Measurements from ENCODE around the gene KPNA2.
"Not testable (repeated sequence)": the region's sequence is repeated elsewhere in the genome, so short reads cannot be mapped to it uniquely, and the experiment has no call there.

Gene KPNA2

DNA sequence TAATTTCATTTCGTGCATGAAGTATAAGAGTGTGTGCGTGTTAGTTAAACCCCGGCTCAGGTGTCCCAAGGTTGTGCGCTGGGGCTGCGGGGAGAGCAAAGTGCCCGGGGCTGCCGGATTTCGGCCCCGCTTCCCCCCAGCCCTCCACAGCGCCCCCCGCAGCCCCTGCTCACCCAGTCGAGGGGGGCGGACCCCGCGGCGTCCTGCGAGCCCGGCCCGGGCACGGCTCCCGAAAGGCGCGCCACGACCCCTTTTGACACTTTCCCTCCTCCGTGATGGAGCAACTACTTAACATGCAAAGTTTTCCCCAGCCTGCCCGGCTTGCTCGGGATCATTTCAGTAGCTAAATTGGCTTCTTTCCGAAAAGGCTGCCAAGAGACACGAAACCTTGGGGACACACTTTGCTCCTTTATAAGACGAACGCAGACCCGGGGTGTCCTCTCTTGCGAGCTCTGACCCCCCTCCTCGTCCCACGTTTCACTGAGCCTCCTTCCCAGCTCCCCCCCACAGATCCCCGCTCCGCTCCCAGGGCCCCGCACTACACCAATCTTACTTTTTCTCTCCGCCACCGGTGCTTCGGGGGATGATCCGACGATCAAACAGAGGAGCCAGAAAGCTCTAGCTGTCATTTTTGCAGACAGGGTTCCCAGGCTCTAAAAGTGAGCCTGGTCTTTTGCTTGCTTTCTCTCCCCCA is 39.8 kb upstream of the KPNA2 start:
- Histone ChIP-seq H3K9me3 (replicated peaks in 1 of 2; ENCODE audit: control insufficient read depth in 2 of 2, insufficient read depth in 1 of 2, low read depth in 1 of 2, low read length in 2 of 2) (no peaks in the 10 kb centered on the region), H3K18ac (ENCODE audit: low read length) (peak overlapping the region; percentile 28), H2BK5ac (ENCODE audit: low read length) (no peak overlapping the region), H3K27ac (replicated peaks; ENCODE audit: low read length) (no peak overlapping the region), H3K4me2 (ENCODE audit: insufficient read depth, low read length, poor library complexity, severe bottlenecking) (peak overlapping the region; percentile 92), H3K14ac (ENCODE audit: low read length) (no peak overlapping the region), H2BK12ac (ENCODE audit: low read length) (no peak overlapping the region), H3K4me3 (ENCODE audit: low read length in 2 of 2) (peak overlapping the region; percentile 77 to 97), H3K23ac (ENCODE audit: low read depth, low read length, poor library complexity) (no peak overlapping the region), H3K9ac (ENCODE audit: low read depth, low read length, poor library complexity) (peak overlapping the region; percentile 33), H3K27me3 (ENCODE audit: control insufficient read depth in 3 of 3, insufficient read depth in 3 of 3, low read depth in 1 of 3, low read length in 3 of 3) (peaks cover 0 to 14% (median 6%) of the 10 kb centered on the region in 3 experiments), H3K36me3 (replicated peaks in 1 of 2; ENCODE audit: control insufficient read depth in 2 of 2, insufficient read depth in 2 of 2, low read length in 2 of 2) (peaks cover 0 to 14% of the 10 kb centered on the region in 2 donors), H3K79me1 (ENCODE audit: low read depth, low read length) (peaks cover 3% of the 10 kb centered on the region), H2BK120ac (ENCODE audit: low read depth, low read length) (no peak overlapping the region), H2AK5ac (ENCODE audit: low read depth, low read length) (no peak overlapping the region), H2AFZ (ENCODE audit: low read length) (peak overlapping the region; percentile 98), H4K91ac (ENCODE audit: low read depth, low read length, poor library complexity) (no peak overlapping the region), H2BK15ac (ENCODE audit: low read length) (no peak overlapping the region), H3K4ac (ENCODE audit: low read length) (no peak overlapping the region), H4K8ac (ENCODE audit: low read depth, low read length) (no peak overlapping the region), H3K4me1 (ENCODE audit: control insufficient read depth in 2 of 2, insufficient read depth in 1 of 2, low read depth in 1 of 2, low read length in 2 of 2) (peaks cover 7 to 16% of the 10 kb centered on the region in 2 donors)
- no CpG with 5 or more reads among the region's 43 CpGs for WGBS, 2 donors (ENCODE audit: extremely low coverage in 2 of 2, insufficient read length in 2 of 2, insufficient replicate concordance in 1 of 2)
- DNase-seq (ENCODE audit: low spot score), result peak; percentile 23

- H2BK120ac ChIP-seq (ENCODE audit: low read depth, low read length); H4K91ac ChIP-seq (ENCODE audit: low read depth, low read length, poor library complexity); H3K14ac ChIP-seq (ENCODE audit: low read length); H4K8ac ChIP-seq (ENCODE audit: low read depth, low read length); H3K23ac ChIP-seq (ENCODE audit: low read depth, low read length, poor library complexity); H2BK5ac ChIP-seq (ENCODE audit: low read length); H3K36me3 ChIP-seq (replicated peaks in 1 of 2; ENCODE audit: control insufficient read depth in 2 of 2, insufficient read depth in 2 of 2, low read length in 2 of 2); H3K4ac ChIP-seq (ENCODE audit: low read length); DNase-seq (ENCODE audit: low spot score); H2BK12ac ChIP-seq (ENCODE audit: low read length); H2BK15ac ChIP-seq (ENCODE audit: low read length); H3K79me1 ChIP-seq (ENCODE audit: low read depth, low read length); H3K9me3 ChIP-seq (replicated peaks in 1 of 2; ENCODE audit: control insufficient read depth in 2 of 2, insufficient read depth in 1 of 2, low read depth in 1 of 2, low read length in 2 of 2); H3K27ac ChIP-seq (replicated peaks; ENCODE audit: low read length); H2AK5ac ChIP-seq (ENCODE audit: low read depth, low read length): not testable (repeated sequence)
- no CpG with 5 or more reads among the region's 25 CpGs for WGBS, 2 donors (ENCODE audit: extremely low coverage in 2 of 2, insufficient read length in 2 of 2, insufficient replicate concordance in 1 of 2)
- Histone ChIP-seq H3K4me3 (ENCODE audit: low read length in 2 of 2) (peak within 1 kb of the TSS; percentile 77 to 97), H2AFZ (ENCODE audit: low read length) (peak within 1 kb of the TSS; percentile 98), H3K9ac (ENCODE audit: low read depth, low read length, poor library complexity) (peak within 1 kb of the TSS; percentile 33), H3K18ac (ENCODE audit: low read length) (peak within 1 kb of the TSS; percentile 28), H3K4me2 (ENCODE audit: insufficient read depth, low read length, poor library complexity, severe bottlenecking) (peak within 1 kb of the TSS; percentile 92), H3K4me1 (ENCODE audit: control insufficient read depth in 2 of 2, insufficient read depth in 1 of 2, low read depth in 1 of 2, low read length in 2 of 2) (peaks cover 7 to 16% of the 10 kb centered on the region in 2 donors), H3K27me3 (ENCODE audit: control insufficient read depth in 3 of 3, insufficient read depth in 3 of 3, low read depth in 1 of 3, low read length in 3 of 3) (peaks cover 0 to 14% (median 6%) of the 10 kb centered on the region in 3 experiments)
These were observed 39.0 kb upstream of the KPNA2 start, which contains the start of gene C17orf58 for GRCh38 chr17:67996301-67997171. Gene C17orf58 (minus strand): TSS chr17:67996469. CDS start chr17:67996198, 271 bp downstream.

DNA sequence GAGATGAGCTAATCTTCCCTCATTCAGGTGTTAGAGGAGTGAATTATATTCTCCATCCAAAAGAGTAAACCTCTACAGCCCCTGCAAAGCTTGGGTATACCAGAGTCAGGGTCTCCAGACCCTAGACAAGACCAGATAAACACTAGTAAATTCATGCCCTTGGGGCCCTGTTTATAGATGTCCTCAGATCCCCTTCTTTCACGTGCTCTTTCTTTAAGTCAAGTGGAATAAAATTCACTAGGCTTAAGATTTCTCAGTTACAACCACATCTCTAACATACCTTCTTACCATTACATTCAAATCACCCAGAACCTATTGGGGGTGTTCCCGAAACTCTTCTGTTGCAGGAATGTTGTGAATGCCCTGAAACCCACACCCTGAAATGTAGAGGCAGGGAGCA is 37.1 kb upstream of the KPNA2 start:
- peaks cover 7 to 16% of the 10 kb centered on the region in 2 donors for H3K4me1 ChIP-seq (ENCODE audit: control insufficient read depth in 2 of 2, insufficient read depth in 1 of 2, low read depth in 1 of 2, low read length in 2 of 2)
- no CpG with 5 or more reads among the region's 2 CpGs for WGBS, 2 donors (ENCODE audit: extremely low coverage in 2 of 2, insufficient read length in 2 of 2, insufficient replicate concordance in 1 of 2)
- no peaks in the 10 kb centered on the region for H3K9me3 ChIP-seq (replicated peaks in 1 of 2; ENCODE audit: control insufficient read depth in 2 of 2, insufficient read depth in 1 of 2, low read depth in 1 of 2, low read length in 2 of 2)
- no peak overlapping the region for H3K4ac ChIP-seq (ENCODE audit: low read length)
- no peak overlapping the region for H3K4me3 ChIP-seq (ENCODE audit: low read length in 2 of 2)
- no peak overlapping the region for H2AFZ ChIP-seq (ENCODE audit: low read length)
- no peak overlapping the region for H2AK5ac ChIP-seq (ENCODE audit: low read depth, low read length)
- no peak overlapping the region for H2BK5ac ChIP-seq (ENCODE audit: low read length)
- H3K4me2 ChIP-seq (ENCODE audit: insufficient read depth, low read length, poor library complexity, severe bottlenecking), result no peak overlapping the region
- H3K27me3 ChIP-seq (ENCODE audit: control insufficient read depth in 3 of 3, insufficient read depth in 3 of 3, low read depth in 1 of 3, low read length in 3 of 3), result peaks cover 0 to 14% (median 6%) of the 10 kb centered on the region in 3 experiments
- no peak overlapping the region for H3K9ac ChIP-seq (ENCODE audit: low read depth, low read length, poor library complexity)
- H3K23ac ChIP-seq (ENCODE audit: low read depth, low read length, poor library complexity), result no peak overlapping the region
- H2BK12ac ChIP-seq (ENCODE audit: low read length), result no peak overlapping the region
- DNase-seq (ENCODE audit: low spot score), result no peak
- H2BK15ac ChIP-seq (ENCODE audit: low read length), result no peak overlapping the region
- H3K18ac ChIP-seq (ENCODE audit: low read length), result no peak overlapping the region
- H3K14ac ChIP-seq (ENCODE audit: low read length), result no peak overlapping the region
- no peak overlapping the region for H4K91ac ChIP-seq (ENCODE audit: low read depth, low read length, poor library complexity)
- no peak overlapping the region for H2BK120ac ChIP-seq (ENCODE audit: low read depth, low read length)
- peaks cover 3% of the 10 kb centered on the region for H3K79me1 ChIP-seq (ENCODE audit: low read depth, low read length)
- no peak overlapping the region for H3K27ac ChIP-seq (replicated peaks; ENCODE audit: low read length)
- H4K8ac ChIP-seq (ENCODE audit: low read depth, low read length), result no peak overlapping the region
- no peaks in the 10 kb centered on the region for H3K36me3 ChIP-seq (replicated peaks in 1 of 2; ENCODE audit: control insufficient read depth in 2 of 2, insufficient read depth in 2 of 2, low read length in 2 of 2)

All from neuronal stem cell (in vitro differentiated cells).